ENCODE measurements around the gene TMED7. TPM values are rescaled to one million over a fixed set of nuclear protein-coding genes. Genes with fewer than 3 reads are reported as not detected.

TMED7 gene
- total RNA-seq, 2 donors from 2014 or later = 131 to 132 TPM

DNA sequence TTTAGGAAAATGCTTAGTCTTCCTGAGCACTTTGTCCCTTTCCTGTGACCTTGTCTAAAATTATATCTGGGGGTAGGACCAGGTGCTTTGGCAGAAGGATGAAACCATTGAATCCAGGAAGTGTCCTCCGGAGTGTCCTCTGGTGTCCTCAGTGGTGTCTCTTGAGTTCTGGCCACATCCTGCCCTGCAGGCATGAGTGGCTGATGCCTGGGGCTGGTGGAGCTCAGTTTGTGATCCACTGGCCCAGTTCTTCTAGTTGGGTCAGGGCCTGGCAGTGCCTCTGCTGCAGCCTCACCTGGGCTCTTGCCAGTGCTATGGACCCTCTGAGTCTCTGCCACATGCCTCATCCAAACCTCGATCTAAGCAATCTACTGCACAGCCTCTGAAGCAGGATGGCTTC lies 14.4 kb upstream of the TMED7 start:
- Histone ChIP-seq H3K36me3 (no peaks in the 10 kb centered on the region), H3K9me3 (no peaks in the 10 kb centered on the region), H3K4me3 (no peak overlapping the region), H3K27me3 (replicated peaks; ENCODE audit: insufficient read depth) (no peaks in the 10 kb centered on the region), H3K4me1 (ENCODE audit: control insufficient read depth in 1 of 2, low read depth in 2 of 2) (no peaks in the 10 kb centered on the region), H3K27ac (no peak overlapping the region)
- ATAC-seq (ENCODE audit: insufficient number of reproducible peaks, low FRiP score, low read depth) (no peak), DNase-seq (ENCODE audit: low spot score) (no peak)
- TF ChIP-seq, protein P1, sequence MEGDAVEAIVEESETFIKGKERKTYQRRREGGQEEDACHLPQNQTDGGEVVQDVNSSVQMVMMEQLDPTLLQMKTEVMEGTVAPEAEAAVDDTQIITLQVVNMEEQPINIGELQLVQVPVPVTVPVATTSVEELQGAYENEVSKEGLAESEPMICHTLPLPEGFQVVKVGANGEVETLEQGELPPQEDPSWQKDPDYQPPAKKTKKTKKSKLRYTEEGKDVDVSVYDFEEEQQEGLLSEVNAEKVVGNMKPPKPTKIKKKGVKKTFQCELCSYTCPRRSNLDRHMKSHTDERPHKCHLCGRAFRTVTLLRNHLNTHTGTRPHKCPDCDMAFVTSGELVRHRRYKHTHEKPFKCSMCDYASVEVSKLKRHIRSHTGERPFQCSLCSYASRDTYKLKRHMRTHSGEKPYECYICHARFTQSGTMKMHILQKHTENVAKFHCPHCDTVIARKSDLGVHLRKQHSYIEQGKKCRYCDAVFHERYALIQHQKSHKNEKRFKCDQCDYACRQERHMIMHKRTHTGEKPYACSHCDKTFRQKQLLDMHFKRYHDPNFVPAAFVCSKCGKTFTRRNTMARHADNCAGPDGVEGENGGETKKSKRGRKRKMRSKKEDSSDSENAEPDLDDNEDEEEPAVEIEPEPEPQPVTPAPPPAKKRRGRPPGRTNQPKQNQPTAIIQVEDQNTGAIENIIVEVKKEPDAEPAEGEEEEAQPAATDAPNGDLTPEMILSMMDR (IDR thresholded peaks at IDR 0.05) = no peak

DNA sequence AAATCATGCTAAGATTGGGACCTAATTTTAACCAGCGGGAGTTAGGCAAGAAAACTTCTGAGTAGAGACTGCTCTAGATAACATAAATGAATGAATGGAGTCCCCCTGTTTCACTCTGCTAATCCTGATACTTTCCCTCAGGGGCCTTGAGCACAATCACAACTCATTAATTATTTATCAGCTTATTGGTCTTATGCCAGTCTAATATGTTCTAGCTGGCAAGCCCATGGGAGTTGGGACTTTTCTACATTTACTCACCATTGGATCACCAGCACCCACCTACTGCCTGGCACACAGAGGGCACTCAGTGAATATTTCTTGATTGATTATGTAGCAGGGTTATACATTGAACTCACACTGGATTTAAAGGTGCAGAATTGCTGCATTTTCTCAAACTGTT lies 13.5 kb upstream of the TMED7 start:
- TF ChIP-seq, protein P1 (IDR thresholded peaks at IDR 0.05) = no peak
- ATAC-seq (ENCODE audit: insufficient number of reproducible peaks, low FRiP score, low read depth) (no peak), DNase-seq (ENCODE audit: low spot score) (no peak)
- Histone ChIP-seq H3K4me3 (no peak overlapping the region), H3K27me3 (replicated peaks; ENCODE audit: insufficient read depth) (no peaks in the 10 kb centered on the region), H3K9me3 (no peaks in the 10 kb centered on the region), H3K27ac (no peak overlapping the region), H3K4me1 (ENCODE audit: control insufficient read depth in 1 of 2, low read depth in 2 of 2) (no peaks in the 10 kb centered on the region), H3K36me3 (no peaks in the 10 kb centered on the region)

DNA sequence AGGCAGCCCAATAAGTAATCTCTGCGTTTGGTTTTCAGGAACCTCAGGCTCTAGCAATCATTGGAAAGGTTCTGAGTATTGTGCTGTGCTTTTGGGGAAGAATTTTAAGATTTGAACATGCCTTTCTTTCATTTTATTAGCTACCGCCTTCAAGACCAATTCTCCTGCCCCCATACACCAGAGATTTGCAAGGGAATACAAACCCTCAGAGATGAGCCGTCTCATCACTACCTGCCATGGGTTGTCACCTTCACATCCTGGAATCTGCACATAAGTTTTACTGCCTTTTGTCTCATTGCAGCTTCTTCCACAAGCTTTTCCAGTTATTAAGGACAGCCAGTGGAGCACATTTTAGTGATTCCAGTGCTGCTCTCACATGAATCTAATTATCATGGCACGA lies 11.7 kb upstream of the TMED7 start:
- H3K27me3 ChIP-seq (replicated peaks; ENCODE audit: insufficient read depth) = no peaks in the 10 kb centered on the region
- no peaks in the 10 kb centered on the region for H3K9me3 ChIP-seq
- no peak for DNase-seq (ENCODE audit: low spot score)
- TF ChIP-seq, protein P1 (IDR thresholded peaks at IDR 0.05) = no peak
- ATAC-seq (ENCODE audit: insufficient number of reproducible peaks, low FRiP score, low read depth) = no peak
- no peak overlapping the region for H3K4me3 ChIP-seq
- H3K36me3 ChIP-seq = no peaks in the 10 kb centered on the region
- no peaks in the 10 kb centered on the region for H3K4me1 ChIP-seq (ENCODE audit: control insufficient read depth in 1 of 2, low read depth in 2 of 2)
- H3K27ac ChIP-seq = no peak overlapping the region

DNA sequence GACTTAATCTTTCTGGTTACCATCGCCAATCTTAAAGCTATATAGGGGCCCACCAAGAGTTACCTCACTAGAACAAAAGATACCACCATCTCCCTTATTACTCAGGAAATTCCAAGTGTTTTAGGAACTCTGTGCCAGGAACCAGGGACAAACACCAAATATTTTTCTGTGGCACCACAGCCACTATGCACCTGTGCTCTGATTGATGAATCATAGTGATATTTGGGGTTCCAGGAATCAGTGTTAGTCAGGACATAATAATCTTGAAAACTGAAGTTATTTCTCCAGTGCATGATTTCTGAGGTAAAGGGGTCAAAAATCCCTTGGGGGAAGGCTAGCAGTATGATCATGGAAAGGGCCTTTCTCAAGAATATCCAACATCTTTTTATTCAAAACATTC lies 10.2 kb upstream of the TMED7 start:
- no peak overlapping the region for H3K4me3 ChIP-seq
- TF ChIP-seq, protein P1 (IDR thresholded peaks at IDR 0.05) = no peak
- H3K9me3 ChIP-seq = no peaks in the 10 kb centered on the region
- ATAC-seq (ENCODE audit: insufficient number of reproducible peaks, low FRiP score, low read depth) (no peak), DNase-seq (ENCODE audit: low spot score) (no peak)
- no peaks in the 10 kb centered on the region for H3K27me3 ChIP-seq (replicated peaks; ENCODE audit: insufficient read depth)
- no peaks in the 10 kb centered on the region for H3K4me1 ChIP-seq (ENCODE audit: control insufficient read depth in 1 of 2, low read depth in 2 of 2)
- H3K36me3 ChIP-seq = no peaks in the 10 kb centered on the region
- no peak overlapping the region for H3K27ac ChIP-seq

DNA sequence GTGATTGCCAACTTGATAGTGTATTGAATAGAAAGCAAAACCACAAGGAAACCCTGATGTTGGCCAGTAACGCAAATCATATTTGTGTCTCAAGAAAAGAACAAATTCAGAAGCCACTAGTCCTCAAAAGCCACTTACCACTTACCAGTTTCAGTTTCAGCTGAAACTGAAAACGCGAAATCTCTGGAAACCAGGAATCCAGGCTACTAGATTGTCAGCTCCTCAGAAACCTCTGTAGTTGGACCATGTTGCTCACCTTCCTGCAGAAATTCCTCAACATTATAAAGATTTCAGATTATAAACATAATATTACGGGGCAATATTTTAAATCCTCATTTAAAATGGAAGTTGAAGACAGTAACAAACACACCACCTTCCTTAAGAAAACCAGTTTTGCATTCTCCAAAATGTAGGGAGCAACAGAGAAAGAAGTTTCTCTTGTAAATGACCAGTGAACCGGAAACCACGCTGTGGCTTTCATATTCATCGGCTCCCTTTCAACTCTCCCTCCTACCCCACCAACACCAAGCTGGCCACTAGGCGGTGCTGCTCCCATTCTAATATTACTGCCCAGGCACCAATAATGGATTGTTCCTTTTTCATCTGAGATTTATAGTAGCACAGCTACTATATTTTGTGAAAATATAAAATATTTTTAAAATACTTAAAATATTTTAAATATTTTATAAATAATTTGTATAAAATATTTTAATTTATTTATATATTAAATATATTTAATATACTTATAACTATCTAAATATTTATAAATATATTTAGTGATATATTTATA lies 8.7 kb upstream of the TMED7 start:
- peak overlapping the region; percentile 72 for H3K4me3 ChIP-seq
- H3K36me3 ChIP-seq = no peaks in the 10 kb centered on the region
- no peaks in the 10 kb centered on the region for H3K27me3 ChIP-seq (replicated peaks; ENCODE audit: insufficient read depth)
- peak overlapping the region; percentile 58 to 74 for H3K27ac ChIP-seq
- no peaks in the 10 kb centered on the region for H3K4me1 ChIP-seq (ENCODE audit: control insufficient read depth in 1 of 2, low read depth in 2 of 2)
- no peaks in the 10 kb centered on the region for H3K9me3 ChIP-seq
- ATAC-seq (ENCODE audit: insufficient number of reproducible peaks, low FRiP score, low read depth) (peak; percentile 73), DNase-seq (ENCODE audit: low spot score) (peak; percentile 85)
- TF ChIP-seq, protein P1 (IDR thresholded peaks at IDR 0.05) = peak; percentile 87

Data from thoracic aorta (tissue), 2 donors.